Globus pallidus (tissue), 1 donor: ENCODE measurements around the gene SORL1.
A peak's percentile ranks its signal among the peaks of the same experiment; 100 is the strongest.
"Not testable (repeated sequence)": the region's sequence is repeated elsewhere in the genome, so short reads cannot be mapped to it uniquely, and the experiment has no call there.

Experiments used
- DNase-seq: peaks from one replicate; pipeline ENCODE4 v3.0.0-alpha.2; 2015; ENCODE audit warnings: low spot score

The SORL1 gene

GRCh38 chr11:121563900-121564822, 112.0 kb downstream of the SORL1 start:
- DNase-seq = no peak

- no peak for DNase-seq
These were observed 113.0 kb downstream of the SORL1 start for GRCh38 chr11:121564948-121565684.

GRCh38 chr11:121566279-121567168, 114.4 kb downstream of the SORL1 start:
- DNase-seq = no peak

GRCh38 chr11:121567995-121568394, 115.9 kb downstream of the SORL1 start:
- no peak for DNase-seq

- DNase-seq = not testable (repeated sequence)
These were observed 117.5 kb downstream of the SORL1 start for GRCh38 chr11:121569332-121570299.

GRCh38 chr11:121570453-121570852, 118.3 kb downstream of the SORL1 start:
- no peak for DNase-seq

GRCh38 chr11:121571506-121571905, 119.4 kb downstream of the SORL1 start:
- no peak for DNase-seq

- DNase-seq = peak; percentile 77
These were observed 120.5 kb downstream of the SORL1 start for GRCh38 chr11:121572571-121573059.

- no peak for DNase-seq
These were observed 122.7 kb downstream of the SORL1 start for GRCh38 chr11:121574801-121575200.

- DNase-seq = peak; percentile 77
These were observed 123.3 kb downstream of the SORL1 start for GRCh38 chr11:121575250-121575962.

GRCh38 chr11:121575963-121576290, 123.8 kb downstream of the SORL1 start:
- DNase-seq = no peak

- no peak for DNase-seq
These were observed 124.4 kb downstream of the SORL1 start for GRCh38 chr11:121576531-121576930.

GRCh38 chr11:121577106-121577848, 125.2 kb downstream of the SORL1 start:
- no peak for DNase-seq

GRCh38 chr11:121578251-121578976, 126.3 kb downstream of the SORL1 start:
- peak; percentile 47 for DNase-seq

GRCh38 chr11:121580154-121580553, 128.0 kb downstream of the SORL1 start:
- no peak for DNase-seq

GRCh38 chr11:121581607-121582006, 129.5 kb downstream of the SORL1 start:
- no peak for DNase-seq

- DNase-seq = peak; percentile 50
These were observed 130.2 kb downstream of the SORL1 start for GRCh38 chr11:121582296-121582695.

- DNase-seq = no peak
These were observed 131.7 kb downstream of the SORL1 start for GRCh38 chr11:121583825-121584224.

GRCh38 chr11:121586750-121587149, 134.6 kb downstream of the SORL1 start:
- DNase-seq = no peak
